Uterus (tissue), 4 donors: ENCODE results near the gene PRRC2C. TPM values are rescaled to one million over a fixed set of nuclear protein-coding genes. Genes with fewer than 3 reads are reported as not detected.

ENCODE experiments used
- DNase-seq, 2 donors: peaks; one replicate each; pipeline ENCODE4 v3.0.0-alpha.2; 2019 to 2020
- H3K27ac ChIP-seq, 2 donors: fragments of 200-600 bp; sonication (generic); 1 replicate in 1 of 2; 2 replicates in 1 of 2; pipeline ENCODE4 v1.5.1; 2016 to 2018
- H3K27me3 ChIP-seq, 2 donors: fragments of 200-600 bp; sonication (generic); one replicate each; pipeline ENCODE4 v1.5.1; 2018 to 2019; ENCODE audit warnings: control low read depth in 1 of 2
- H3K36me3 ChIP-seq, 2 donors: fragments of 200-600 bp; sonication (generic); one replicate each; pipeline ENCODE4 v1.5.1; 2019; ENCODE audit warnings: control low read depth in 1 of 2
- H3K4me1 ChIP-seq, 2 donors: fragments of 200-600 bp; sonication (generic); one replicate each; pipeline ENCODE4 v1.5.1; 2018 to 2019; ENCODE audit warnings: control low read depth in 1 of 2
- H3K4me3 ChIP-seq, 2 donors: fragments of 200-600 bp; sonication (generic); 1 replicate in 1 of 2; 2 replicates in 1 of 2; pipeline ENCODE4 v1.5.1; 2018 to 2019; ENCODE audit warnings: mild to moderate bottlenecking in 1 of 2
- H3K9me3 ChIP-seq, 2 donors: fragments of 200-600 bp; sonication (generic); one replicate each; pipeline ENCODE4 v1.5.1; 2019; ENCODE audit warnings: control low read depth in 1 of 2
- POLR2A ChIP-seq, 2 donors: fragments of 450-650 bp; IDR thresholded peaks; one replicate each; pipeline ENCODE4 v1.6.1; 2016; ENCODE audit warnings: antibody characterized with exemption in 2 of 2, mild to moderate bottlenecking in 1 of 2, moderate library complexity in 1 of 2
- intact Hi-C: fragments of 100-400 bp; cut with DNase I; formaldehyde crosslinking; loops from one replicate; pipeline ENCODE4 v1.15.1; 2023; ENCODE audit warnings: low total_unique reads
- total RNA-seq, 4 donors: library from RNA; depleted of rRNA in 3 of 4; stranded (reverse); fragments of >200 nt in 3 of 4; gene quantifications; one replicate each; pipeline versions ENCODE4 v1.1.0 to v1.2.4, GENCODE V29; 2014 to 2023
- TF ChIP-seq, protein P1 (sequence below), 4 experiments: fragments of 200-600 bp in 2 of 4; fragments of 450-650 bp in 2 of 4; sonication (generic) in 2 of 4; IDR thresholded peaks; one replicate each; pipeline ENCODE4 v1.5.1; 2016 to 2019; ENCODE audit warnings: antibody characterized with exemption in 4 of 4, mild to moderate bottlenecking in 2 of 4, moderate library complexity in 1 of 4
- donor health status: DM: yes; HTN: yes; CAD: no.

The PRRC2C gene
- total RNA-seq, 4 donors from 2014 or later: 32.1 to 210 (median 76.1) TPM

DNA sequence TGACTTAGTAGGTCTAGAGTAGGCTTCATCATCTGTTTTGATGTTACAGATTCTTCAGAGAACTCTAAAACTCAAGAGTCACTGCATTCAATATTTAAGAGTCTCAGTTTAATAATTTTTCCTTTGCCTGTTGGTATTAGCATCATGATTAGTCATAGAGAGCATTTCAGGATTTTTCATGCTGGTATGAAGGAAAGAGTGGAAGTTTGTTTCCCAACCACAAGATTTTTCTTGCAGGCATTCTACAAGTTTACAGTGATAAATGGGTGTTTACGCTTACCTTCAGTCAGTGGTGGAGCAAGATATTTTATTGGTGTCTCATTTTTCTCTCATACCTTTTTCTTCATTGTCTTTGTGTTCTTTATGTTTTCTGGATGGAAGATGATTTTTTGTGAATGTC lies 78.3 kb downstream of the PRRC2C start:
- H3K27ac ChIP-seq: no peak overlapping the region
- H3K4me1 ChIP-seq: no peaks in the 10 kb centered on the region
- H3K36me3 ChIP-seq: no peaks in the 10 kb centered on the region
- DNase-seq: no peak
- H3K4me3 ChIP-seq: no peak overlapping the region
- no peaks in the 10 kb centered on the region for H3K27me3 ChIP-seq
- no peaks in the 10 kb centered on the region for H3K9me3 ChIP-seq
- intact Hi-C loops: no loop called here
- TF ChIP-seq, protein P1, sequence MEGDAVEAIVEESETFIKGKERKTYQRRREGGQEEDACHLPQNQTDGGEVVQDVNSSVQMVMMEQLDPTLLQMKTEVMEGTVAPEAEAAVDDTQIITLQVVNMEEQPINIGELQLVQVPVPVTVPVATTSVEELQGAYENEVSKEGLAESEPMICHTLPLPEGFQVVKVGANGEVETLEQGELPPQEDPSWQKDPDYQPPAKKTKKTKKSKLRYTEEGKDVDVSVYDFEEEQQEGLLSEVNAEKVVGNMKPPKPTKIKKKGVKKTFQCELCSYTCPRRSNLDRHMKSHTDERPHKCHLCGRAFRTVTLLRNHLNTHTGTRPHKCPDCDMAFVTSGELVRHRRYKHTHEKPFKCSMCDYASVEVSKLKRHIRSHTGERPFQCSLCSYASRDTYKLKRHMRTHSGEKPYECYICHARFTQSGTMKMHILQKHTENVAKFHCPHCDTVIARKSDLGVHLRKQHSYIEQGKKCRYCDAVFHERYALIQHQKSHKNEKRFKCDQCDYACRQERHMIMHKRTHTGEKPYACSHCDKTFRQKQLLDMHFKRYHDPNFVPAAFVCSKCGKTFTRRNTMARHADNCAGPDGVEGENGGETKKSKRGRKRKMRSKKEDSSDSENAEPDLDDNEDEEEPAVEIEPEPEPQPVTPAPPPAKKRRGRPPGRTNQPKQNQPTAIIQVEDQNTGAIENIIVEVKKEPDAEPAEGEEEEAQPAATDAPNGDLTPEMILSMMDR (IDR thresholded peaks at IDR 0.05): no peak
- no peak for TF ChIP-seq POLR2A (IDR thresholded peaks at IDR 0.05)

DNA sequence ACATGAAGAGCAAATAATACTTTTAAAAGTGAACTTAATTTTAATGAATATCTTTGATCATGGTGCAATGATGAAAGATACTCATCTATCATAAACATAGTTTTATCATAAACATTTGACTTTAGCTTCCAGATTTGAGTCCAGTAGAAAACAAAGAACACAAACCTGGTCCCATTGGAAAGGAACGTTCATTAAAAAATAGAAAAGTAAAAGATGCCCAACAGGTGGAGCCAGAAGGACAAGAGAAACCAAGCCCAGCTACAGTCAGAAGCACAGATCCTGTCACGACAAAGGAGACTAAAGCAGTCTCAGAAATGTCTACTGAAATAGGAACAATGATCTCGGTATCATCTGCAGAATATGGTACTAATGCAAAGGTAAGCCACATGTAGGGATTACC lies 81.1 kb downstream of the PRRC2C start:
- Histone ChIP-seq H3K4me1 (no peaks in the 10 kb centered on the region), H3K36me3 (no peaks in the 10 kb centered on the region), H3K9me3 (no peaks in the 10 kb centered on the region), H3K27ac (no peak overlapping the region), H3K4me3 (no peak overlapping the region), H3K27me3 (no peaks in the 10 kb centered on the region)
- TF ChIP-seq POLR2A (IDR thresholded peaks at IDR 0.05): no peak
- TF ChIP-seq, protein P1 (IDR thresholded peaks at IDR 0.05): no peak
- intact Hi-C loops: no loop called here
- DNase-seq: no peak

DNA sequence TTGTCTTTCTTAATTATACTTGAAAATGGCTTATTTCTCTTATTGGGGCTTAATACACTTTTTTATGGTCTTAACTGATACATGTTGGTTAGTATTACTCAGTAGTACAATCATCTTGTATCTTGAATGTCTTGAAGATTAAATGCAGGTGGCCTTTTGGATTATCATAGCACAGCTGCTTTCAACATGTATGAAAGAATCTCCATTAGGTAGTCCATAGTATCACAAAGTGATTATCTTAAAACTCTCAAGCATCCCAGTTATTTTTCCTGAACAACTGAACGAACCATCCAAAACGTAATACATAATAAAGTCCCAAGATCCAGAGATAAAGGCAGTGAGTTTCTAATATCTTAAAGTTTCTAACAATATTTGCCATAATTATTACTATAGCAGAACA lies 85.0 kb downstream of the PRRC2C start:
- no peak for DNase-seq
- TF ChIP-seq, protein P1 (IDR thresholded peaks at IDR 0.05): no peak
- no peak for TF ChIP-seq POLR2A (IDR thresholded peaks at IDR 0.05)
- Histone ChIP-seq H3K27me3 (no peaks in the 10 kb centered on the region), H3K4me3 (no peak overlapping the region), H3K36me3 (no peaks in the 10 kb centered on the region), H3K4me1 (no peaks in the 10 kb centered on the region), H3K27ac (no peak overlapping the region), H3K9me3 (no peaks in the 10 kb centered on the region)
- intact Hi-C loops: no loop called here

DNA sequence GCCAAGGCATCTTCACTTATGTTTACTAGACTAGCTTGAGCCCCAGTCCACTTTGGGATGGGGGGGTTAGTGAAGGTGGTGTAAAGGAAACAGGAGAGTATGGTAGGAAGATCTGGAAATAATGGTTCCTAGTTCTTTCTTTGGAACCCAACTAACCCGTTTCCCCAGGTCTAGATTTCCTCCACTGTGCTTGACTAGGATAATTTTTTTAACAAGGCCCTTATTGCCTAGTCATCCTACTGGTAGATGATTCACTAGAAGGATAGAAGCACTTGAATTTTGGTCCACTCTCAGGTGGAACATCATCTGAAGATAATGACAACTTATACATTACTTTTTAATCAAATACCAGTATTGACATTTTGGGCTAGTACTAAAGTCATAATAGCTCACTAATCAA lies 90.8 kb downstream of the PRRC2C start:
- DNase-seq: no peak
- H3K4me3 ChIP-seq: no peak overlapping the region
- H3K9me3 ChIP-seq: no peaks in the 10 kb centered on the region
- H3K27me3 ChIP-seq: no peaks in the 10 kb centered on the region
- no peaks in the 10 kb centered on the region for H3K36me3 ChIP-seq
- TF ChIP-seq POLR2A (IDR thresholded peaks at IDR 0.05): no peak
- TF ChIP-seq, protein P1 (IDR thresholded peaks at IDR 0.05): no peak
- no peaks in the 10 kb centered on the region for H3K4me1 ChIP-seq
- no peak overlapping the region for H3K27ac ChIP-seq
- intact Hi-C loops: no loop called here

DNA sequence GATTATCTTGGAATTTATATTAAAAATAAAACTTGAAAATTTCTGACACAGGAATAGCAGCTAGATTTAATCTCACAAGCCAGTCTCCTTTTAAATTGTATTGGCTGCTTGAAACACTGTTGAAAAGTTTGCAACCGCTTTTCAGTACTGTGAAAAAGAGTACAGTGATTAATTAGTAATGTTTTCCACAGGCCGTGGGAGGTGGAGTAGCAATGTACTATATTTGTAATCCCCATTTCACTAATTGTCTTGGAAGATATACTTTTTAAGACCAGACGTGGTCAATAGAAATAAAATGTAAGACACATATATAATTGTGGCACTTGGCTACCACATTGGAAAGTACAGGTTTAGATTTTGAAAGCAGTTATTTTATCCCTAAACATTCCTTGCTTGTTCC lies 95.9 kb downstream of the PRRC2C start:
- DNase-seq: no peak
- no peaks in the 10 kb centered on the region for H3K9me3 ChIP-seq
- no peaks in the 10 kb centered on the region for H3K4me1 ChIP-seq
- no peaks in the 10 kb centered on the region for H3K36me3 ChIP-seq
- H3K27me3 ChIP-seq: no peaks in the 10 kb centered on the region
- intact Hi-C loops: no loop called here
- no peak overlapping the region for H3K4me3 ChIP-seq
- TF ChIP-seq, protein P1 (IDR thresholded peaks at IDR 0.05): no peak
- no peak for TF ChIP-seq POLR2A (IDR thresholded peaks at IDR 0.05)
- H3K27ac ChIP-seq: no peak overlapping the region
